ENCODE measurements around the gene SRGN.
"Not testable (repeated sequence)": the region's sequence is repeated elsewhere in the genome, so short reads cannot be mapped to it uniquely, and the experiment has no call there.

Gene SRGN

GRCh38 chr10:69087590-69088470, at the start of gene SRGN:
Gene SRGN, plus strand, starts transcription at chr10:69088103. Its CDS starts 55 bp downstream, at chr10:69088158.
- no peak for DNase-seq

GRCh38 chr10:69040904-69041303, 47.0 kb upstream of the SRGN start:
- not testable (repeated sequence) for DNase-seq

GRCh38 chr10:69042417-69042816, 45.5 kb upstream of the SRGN start:
- DNase-seq = no peak

- DNase-seq = no peak
These were observed 45.1 kb upstream of the SRGN start for GRCh38 chr10:69042838-69043237.

DNA sequence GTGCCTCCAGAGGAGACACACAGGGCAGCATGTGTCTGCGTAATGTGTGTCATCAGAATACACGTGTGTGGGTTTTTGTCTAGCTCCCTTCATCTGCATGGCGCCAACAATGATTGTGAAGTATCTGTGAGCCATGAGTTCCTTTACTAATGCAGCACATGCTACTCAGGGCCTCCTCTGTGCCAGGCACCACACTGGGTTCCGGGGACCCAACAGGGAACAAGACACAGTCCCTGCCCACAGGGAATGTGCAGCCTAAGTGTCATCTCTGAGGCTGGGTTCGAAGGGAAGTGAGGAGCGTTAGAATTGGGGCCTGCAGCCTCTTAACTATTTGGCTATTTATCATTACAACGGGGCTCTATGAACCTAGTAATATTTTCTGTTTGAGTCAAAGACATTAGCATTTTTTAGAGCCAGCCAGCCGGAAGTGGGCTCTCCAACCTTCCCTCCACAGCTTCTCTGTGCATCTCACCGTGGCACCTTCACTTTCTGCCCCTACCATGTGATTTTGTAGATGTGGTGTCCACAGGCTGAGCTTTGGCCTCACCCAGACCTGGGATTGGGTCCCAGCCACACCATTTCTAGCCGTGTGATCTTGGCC, 43.9 kb upstream of the SRGN start:
- no peak for DNase-seq

- no peak for DNase-seq
These were observed 43.4 kb upstream of the SRGN start for GRCh38 chr10:69044546-69044945.

GRCh38 chr10:69045441-69046300, 42.2 kb upstream of the SRGN start:
- no peak for DNase-seq

DNA sequence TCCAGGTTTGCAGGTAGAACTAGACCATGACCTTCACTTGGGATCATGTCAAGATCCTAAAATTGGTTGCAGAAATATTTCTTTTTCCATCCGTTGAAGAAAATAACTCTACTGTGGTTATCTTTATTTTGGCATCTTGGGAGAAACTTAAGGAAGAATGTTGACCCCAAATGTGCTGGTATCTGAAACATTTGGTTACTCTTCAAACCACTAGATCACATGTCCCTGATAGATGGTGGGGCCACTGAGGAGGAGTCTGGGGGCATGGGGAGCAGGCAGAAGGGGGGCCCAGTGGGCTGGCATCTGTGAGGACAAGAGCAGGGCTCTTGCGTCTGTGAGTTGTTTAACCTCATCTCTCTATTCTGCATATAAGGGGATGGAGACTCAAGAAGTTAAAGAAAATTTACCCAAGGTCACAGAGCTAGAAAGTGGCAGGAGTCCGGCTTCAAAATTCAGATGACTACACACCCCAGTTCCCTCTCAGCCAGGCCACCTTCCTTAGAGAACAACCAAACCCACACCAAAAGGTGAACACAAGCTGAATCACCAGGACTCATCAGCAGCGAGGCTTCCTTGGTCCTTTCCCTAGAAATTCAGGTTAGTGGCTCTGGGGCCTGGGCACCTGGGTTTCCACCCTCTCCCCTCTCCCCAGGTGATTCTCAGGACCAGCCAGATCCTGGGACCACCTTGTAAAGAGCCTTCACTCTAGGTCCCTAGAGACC, 40.6 kb upstream of the SRGN start:
- no peak for DNase-seq

GRCh38 chr10:69048103-69048502, 39.8 kb upstream of the SRGN start:
- no peak for DNase-seq

- DNase-seq = no peak
These were observed 38.3 kb upstream of the SRGN start for GRCh38 chr10:69049566-69049961.

GRCh38 chr10:69051303-69051702, 36.6 kb upstream of the SRGN start:
- DNase-seq = no peak

DNA sequence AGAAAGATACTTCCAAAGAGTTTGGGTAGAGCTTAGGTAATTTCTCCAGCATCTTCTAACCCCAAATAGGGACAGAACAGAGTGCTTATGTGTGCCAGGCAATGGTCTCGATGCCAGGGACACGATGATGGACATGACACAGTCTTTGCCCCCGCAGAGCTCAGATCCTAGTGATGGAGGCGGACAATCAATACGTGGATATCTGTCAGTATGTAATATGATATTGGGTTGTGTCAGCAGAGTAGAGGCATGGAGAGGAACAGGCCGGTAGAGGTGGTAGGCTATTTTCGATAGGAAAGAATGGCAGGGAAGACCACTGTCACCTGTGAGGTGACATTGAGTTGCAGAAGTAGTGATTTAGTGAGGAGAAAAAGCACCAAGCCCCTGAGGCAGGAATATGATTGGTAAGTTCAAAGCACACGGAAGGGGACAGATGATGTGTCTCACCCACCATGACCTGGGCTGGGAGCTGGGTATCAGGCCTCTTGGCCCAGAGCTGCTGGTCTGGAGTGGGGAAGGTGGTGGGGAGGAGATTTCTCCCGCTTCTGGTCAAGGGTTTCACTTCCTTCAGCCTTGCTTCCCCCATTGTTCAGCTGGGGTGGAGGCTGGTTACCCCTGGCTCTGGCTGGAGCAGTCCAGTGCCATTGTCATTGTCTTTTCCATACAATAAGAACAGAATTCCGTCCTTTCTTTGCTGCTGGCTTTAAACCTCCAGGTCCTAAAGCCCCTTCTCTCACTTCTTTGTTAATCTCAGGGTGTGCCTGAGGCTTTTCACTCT, 36.0 kb upstream of the SRGN start:
- DNase-seq = no peak

DNA sequence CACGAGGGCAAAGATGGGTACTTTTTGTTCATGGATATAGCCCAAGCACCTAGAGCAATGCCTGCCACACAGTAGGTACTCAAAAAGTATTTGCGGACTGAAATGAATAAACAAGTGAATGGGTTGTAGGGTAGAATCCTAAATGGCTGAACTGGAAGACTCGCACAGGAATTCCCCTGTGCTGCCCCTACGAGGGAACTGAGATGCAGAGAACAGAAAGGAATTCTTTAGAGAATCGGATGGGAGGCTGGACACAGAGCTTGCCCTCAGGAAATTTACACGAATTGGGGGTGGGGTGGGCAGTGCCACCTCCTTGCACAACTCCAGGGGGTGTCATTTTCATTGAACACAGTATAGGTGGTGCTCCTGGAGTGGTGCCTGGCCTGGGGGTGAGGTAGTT, 35.2 kb upstream of the SRGN start:
- no peak for DNase-seq

GRCh38 chr10:69055241-69055640, 32.7 kb upstream of the SRGN start:
- DNase-seq = no peak

DNA sequence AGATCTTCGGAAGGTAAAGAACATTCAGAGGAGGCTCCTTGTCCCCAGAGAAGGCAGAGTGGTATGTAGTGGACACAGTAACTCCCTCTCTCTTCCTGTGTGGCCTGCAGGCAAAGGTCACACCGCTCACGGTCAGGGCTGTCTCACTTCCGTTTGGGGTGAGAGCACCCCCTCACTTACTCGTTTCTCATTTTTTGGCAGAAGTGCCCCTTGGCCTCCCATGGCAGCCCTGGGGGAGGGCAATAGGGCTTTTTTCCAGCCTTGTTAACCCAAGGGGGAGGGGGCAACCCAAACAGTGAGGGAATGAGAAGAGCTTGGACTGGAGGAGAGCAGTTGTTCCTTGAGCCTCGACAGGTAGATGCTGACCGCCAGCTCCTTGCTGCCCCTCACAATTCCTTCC, 31.8 kb upstream of the SRGN start:
- DNase-seq = no peak

GRCh38 chr10:69056536-69057260, 31.2 kb upstream of the SRGN start:
- no peak for DNase-seq

DNA sequence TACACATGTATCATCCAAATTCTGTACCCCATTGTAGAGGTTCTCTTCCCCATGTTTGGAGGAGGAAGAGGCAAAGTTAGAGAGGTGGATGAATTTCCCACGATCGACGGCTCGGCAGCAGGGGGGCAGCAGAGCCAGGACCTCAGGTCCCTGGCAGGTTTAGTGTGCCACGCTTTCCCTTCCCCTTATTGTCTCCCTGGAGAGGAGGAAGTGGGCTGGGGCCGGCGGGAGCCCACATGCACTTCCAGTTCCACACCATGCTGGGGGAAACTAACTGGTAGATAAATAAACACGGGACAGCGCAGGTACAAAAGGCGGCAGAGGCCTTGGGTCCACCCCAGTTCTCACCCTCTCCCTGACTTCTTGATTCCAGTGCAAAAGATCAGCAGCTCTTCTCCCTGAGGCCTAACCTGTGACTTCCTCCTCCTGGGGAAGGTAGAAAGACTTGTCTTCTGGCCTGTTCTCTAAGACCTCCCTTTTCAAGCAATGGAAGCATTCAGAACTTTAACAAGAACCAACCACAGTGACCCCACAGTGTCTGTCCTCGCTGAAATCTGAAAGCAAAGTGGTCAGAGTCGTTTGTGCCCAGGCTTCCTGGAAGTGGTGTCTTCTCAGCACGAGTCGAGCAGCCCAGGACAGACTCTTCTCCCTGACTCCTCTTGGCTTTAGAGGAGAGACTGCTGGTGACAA, 30.5 kb upstream of the SRGN start:
- DNase-seq = no peak

DNA sequence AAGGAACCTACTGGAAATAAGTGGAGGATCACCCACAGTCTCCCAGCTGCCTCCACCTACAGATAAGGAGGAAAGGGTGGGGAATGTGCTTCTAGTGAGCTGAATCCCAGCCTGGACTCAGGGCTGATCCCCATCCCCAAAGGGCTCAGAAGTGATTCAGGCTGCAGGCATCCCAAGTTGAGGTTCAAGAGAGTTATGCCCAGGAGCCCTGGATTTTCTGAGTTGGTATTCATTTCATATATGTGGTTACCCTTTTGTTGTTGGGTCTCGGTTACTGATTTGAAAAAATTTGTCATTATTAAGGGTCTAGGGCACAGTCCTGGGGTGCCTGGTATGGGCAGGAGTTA, 30.0 kb upstream of the SRGN start:
- no peak for DNase-seq

DNA sequence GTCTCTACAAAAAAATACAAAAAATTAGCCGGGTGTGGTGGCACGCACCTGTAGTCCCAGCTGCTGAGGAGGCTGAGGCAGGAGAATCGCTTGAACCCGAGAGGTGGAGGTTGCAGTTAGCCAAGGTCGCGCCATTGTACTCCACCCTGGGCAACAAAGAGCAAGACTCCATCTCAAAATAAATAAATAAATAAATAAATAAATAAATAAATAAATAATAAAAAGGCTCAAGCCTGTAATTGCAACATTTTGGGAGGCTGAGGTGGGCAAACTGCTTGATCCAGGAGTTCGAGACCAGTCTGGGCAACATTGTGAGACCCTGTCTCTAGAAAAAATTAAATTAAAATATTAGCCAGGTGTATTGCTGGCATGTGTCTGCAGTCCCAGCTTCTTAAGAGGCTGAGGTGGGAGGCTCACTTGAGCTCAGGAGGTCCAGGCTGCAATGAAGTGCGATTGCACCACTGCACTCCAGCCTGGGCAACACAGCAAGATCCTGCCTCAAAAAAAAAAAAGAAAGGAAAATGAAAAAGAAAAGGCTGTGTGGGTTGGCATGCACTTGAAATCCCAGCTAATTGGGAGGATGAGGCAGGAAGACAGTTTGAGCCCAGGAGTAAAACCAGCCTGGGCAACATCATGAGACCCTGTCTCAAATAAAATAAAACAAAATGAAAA, 27.6 kb upstream of the SRGN start:
- no peak for DNase-seq

Measured in amniotic stem cell (primary cell).